ENCODE results near the gene VWA1. TPM values are rescaled to one million over a fixed set of nuclear protein-coding genes. Genes with fewer than 3 reads are reported as not detected.
"Not testable (repeated sequence)": the region's sequence is repeated elsewhere in the genome, so short reads cannot be mapped to it uniquely, and the experiment has no call there.

VWA1 gene
- total RNA-seq, 1 donor from 2014 or later, result 4.7 TPM

DNA sequence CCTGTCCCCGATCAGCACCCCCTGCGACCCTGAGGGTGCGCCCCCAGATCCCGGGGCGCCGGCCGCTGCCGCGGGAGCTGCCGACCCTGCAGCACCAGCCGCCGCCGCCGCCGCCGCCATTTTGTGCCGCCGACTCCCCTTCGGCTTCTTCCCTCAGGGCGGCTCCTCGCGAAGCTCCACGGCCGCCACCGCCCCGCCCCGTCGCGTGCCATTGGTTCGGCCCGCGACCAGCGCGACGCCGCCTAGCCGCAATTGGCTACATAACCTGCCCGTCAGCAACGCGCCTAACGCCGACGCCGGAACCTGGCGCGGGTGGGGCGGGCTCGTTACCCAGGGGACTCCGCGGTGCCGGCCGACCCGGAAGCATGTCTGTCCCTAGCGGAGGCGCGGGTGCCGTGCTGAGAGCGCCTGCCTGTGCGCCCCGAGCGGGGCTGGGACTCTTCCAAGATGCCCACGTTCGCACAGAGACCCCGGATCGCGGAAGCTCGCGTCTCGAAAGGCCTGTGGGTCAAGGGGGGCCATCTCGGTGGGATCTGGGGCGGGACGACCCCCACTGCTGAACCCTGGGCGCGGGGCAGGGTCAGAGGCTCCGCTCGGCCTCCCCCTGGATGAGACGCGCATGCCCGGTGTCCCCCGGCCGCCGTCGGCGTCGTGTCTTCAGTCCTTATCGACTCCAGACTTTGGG lies 36.2 kb upstream of the VWA1 start, which contains the start of gene CCNL2:
Gene CCNL2 (minus strand): TSS at position 149 of the 685 bp plus-strand sequence. CDS start 29 bp downstream, at position 120.
- peak within 1 kb of the TSS; percentile 95 for H3K4me3 Mint-ChIP-seq (ENCODE audit: low read depth)
- H3K4me1 Mint-ChIP-seq (ENCODE audit: low read depth), result peaks cover 34% of the 10 kb centered on the region
- intact Hi-C loops (cut with micrococcal nuclease), result loop anchor here (1.0 kb wide), 2 partner anchors 8 to 24 kb away; partner anchors contain the start of genes AURKAIP1 and MRPL20
- H3K27me3 Mint-ChIP-seq (ENCODE audit: low read depth), result no peaks in the 10 kb centered on the region
- no peaks in the 10 kb centered on the region for H3K9me3 Mint-ChIP-seq
- DNase-seq (ENCODE audit: low spot score), result peak; percentile 100
- H3K36me3 Mint-ChIP-seq (ENCODE audit: low read depth), result peaks cover 72% of the 10 kb centered on the region
- peak within 1 kb of the TSS; percentile 89 for H3K27ac Mint-ChIP-seq

DNA sequence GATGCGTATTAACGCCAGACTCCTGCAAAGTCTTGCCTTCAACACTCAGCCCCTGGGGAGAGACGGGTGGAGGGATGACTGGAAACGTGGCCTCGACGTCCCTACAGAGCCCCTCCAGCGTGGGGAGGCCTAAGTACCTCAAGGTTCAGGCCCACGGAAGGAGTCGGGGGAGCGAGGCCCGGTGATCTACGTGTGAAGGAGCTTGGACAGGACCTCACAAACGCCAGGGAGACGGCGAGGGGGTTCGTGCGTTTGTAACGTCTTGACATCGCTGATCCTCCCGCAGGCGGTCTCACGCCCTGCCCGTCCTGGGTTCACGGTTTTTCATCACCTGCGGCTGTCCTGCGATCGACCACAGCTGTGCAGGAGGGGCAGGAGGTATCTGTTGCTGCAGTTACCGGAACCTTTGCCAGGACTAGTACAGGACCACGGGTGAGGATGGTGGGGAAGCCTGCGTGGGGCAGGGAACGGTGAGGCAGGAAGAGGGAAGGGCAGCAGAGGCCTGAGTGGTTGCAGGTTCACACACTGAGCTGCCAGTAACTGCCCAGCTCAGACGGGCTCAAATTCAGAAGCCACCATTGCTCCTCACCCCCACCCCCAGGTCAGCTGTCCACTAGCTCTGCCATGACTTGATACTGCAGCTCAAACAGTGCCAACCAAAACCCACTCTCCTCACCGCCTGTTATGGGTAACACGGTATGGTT lies 35.5 kb upstream of the VWA1 start:
- no peak for DNase-seq (ENCODE audit: low spot score)
- no peaks in the 10 kb centered on the region for H3K9me3 Mint-ChIP-seq
- H3K27ac Mint-ChIP-seq, result peak overlapping the region; percentile 74
- peak overlapping the region; percentile 90 for H3K4me3 Mint-ChIP-seq (ENCODE audit: low read depth)
- peaks cover 72% of the 10 kb centered on the region for H3K36me3 Mint-ChIP-seq (ENCODE audit: low read depth)
- H3K27me3 Mint-ChIP-seq (ENCODE audit: low read depth), result no peaks in the 10 kb centered on the region
- H3K4me1 Mint-ChIP-seq (ENCODE audit: low read depth), result peaks cover 34% of the 10 kb centered on the region
- intact Hi-C loops (cut with micrococcal nuclease), result loop anchor here (1.0 to 10.0 kb wide), 3 partner anchors 7 to 1155 kb away; partner anchors contain the start of genes AURKAIP1, MRPL20 and TNFRSF14

DNA sequence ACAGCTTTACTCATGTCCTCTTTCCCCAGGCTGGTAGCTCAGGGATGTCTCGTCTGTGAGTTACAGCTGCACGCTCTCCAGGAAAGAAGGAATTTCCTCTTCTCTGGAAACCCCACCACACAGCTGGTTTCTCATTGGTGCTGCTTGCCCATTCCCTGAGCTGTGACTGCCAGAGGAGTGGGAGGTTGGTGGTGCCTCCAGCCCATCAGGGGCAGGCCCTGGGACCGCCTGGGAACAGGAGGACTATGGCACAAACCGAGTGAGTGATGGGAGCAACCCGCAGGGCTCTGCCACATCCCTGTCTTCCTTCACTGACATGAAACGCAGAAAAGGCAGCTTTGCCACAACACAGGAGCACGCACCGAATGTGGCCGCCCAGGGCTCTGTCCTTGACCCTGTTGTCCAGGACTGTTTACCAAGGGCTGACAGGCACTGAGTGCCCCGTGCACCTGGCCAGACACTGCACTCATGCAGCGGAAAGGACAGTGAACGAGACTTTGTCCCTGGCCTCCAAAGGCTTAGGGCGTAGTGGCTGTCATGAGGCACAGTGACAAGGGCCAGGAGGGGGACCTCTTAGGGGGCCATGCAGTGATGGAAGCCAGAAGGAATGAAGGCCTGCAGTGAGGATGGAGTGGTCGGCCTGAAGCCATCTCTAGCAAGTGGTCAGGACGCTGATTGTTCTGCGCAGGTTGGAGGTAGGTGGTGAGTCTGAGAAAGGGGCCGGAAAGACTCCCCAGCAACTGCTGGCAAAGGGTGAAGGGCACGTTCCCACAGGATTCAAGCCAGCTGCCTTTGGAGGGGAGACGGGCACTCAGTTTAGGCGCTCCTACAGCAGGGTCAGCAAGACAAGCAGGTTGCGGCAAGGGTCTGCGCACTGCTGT lies 34.7 kb upstream of the VWA1 start:
- Mint-ChIP-seq H3K27ac (peak overlapping the region; percentile 74), H3K27me3 (ENCODE audit: low read depth) (no peaks in the 10 kb centered on the region), H3K4me3 (ENCODE audit: low read depth) (peak overlapping the region; percentile 90), H3K9me3 (no peaks in the 10 kb centered on the region), H3K4me1 (ENCODE audit: low read depth) (peaks cover 34% of the 10 kb centered on the region), H3K36me3 (ENCODE audit: low read depth) (peaks cover 72% of the 10 kb centered on the region)
- DNase-seq (ENCODE audit: low spot score), result no peak
- intact Hi-C loops (cut with micrococcal nuclease), result loop anchor here (10.0 kb wide), 1 partner anchor 1154 kb away; the partner anchor contains the start of gene TNFRSF14

DNA sequence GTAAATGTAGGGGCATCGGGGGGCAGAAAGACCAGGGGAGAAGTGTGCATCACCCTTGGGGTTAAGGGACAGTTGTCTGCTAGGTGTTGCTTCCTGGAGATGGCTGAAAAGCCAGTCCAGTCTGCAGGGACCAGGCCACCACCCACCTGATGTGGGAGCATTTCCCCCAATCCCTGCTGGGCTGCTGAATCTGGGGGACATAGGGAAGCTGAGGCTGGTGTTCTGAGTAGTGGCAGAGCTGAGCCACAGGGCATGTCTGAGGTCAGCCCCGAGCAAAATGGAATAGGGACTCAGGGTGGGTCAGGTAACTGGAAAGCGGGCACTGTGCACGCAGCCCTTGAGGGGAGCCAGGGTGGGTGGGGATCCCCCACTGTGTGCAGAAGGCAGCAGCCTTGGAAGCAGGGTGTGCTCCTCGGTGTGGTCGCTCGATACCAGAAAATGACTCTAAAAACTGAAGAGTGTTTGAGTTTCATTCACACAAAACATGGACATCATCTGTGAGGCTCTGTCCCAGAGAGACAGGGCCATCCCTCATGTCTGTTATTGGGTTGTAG lies 34.0 kb upstream of the VWA1 start:
- intact Hi-C loops (cut with micrococcal nuclease), result loop anchor here (10.0 kb wide), 1 partner anchor 1153 kb away; the partner anchor contains the start of gene TNFRSF14
- Mint-ChIP-seq H3K9me3 (no peaks in the 10 kb centered on the region), H3K27me3 (ENCODE audit: low read depth) (no peaks in the 10 kb centered on the region), H3K4me1 (ENCODE audit: low read depth) (peaks cover 37% of the 10 kb centered on the region), H3K27ac (peak overlapping the region; percentile 16), H3K36me3 (ENCODE audit: low read depth) (peaks cover 77% of the 10 kb centered on the region), H3K4me3 (ENCODE audit: low read depth) (peak overlapping the region; percentile 56)
- DNase-seq (ENCODE audit: low spot score), result no peak

DNA sequence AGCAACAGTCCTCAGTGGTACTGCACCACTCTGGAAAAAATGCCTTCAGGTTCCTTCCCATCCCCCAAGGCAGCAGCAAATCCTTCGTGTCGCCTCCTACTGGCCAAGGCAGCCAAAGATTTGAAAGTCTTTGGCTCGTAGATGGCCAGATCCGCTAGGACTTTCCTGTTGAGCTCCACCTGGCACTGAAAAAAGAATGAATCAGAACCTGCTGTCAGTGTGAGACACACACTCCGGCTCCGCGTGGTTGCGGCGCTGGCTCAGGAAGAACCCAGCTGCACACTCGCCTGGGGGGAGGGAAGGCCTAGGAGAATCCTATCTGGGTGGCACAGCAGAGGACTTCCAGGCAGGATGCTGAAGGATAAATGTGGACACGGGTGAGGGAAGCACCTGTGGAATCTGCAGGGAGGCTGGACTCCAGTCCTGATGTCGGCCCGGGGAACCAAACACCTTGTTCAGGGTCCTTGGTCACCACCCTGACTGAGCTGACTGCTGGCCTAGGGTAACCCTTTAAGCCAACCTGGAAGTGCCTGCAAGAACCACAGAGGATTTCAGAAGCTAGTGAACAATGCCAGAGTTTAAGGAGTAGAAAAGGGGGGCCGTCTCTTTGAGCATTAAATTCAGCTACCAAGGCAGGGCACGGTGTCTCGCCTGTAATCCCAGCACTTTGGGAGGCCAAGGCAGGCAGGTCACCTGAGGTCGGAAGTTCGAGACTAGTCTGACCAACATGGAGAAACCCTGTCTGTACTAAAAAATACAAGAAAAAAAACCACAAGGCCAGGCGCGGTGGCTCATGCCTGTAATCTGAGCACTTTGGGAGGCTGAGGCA lies 33.2 kb upstream of the VWA1 start:
- peak overlapping the region; percentile 60 for H3K27ac Mint-ChIP-seq
- no peaks in the 10 kb centered on the region for H3K27me3 Mint-ChIP-seq (ENCODE audit: low read depth)
- H3K36me3 Mint-ChIP-seq (ENCODE audit: low read depth), result peaks cover 81% of the 10 kb centered on the region
- intact Hi-C loops (cut with micrococcal nuclease), result loop anchor here (10.0 kb wide), 1 partner anchor 1153 kb away; the partner anchor contains the start of gene TNFRSF14
- H3K9me3 Mint-ChIP-seq, result no peaks in the 10 kb centered on the region
- peak overlapping the region; percentile 56 for H3K4me3 Mint-ChIP-seq (ENCODE audit: low read depth)
- DNase-seq (ENCODE audit: low spot score), result no peak
- H3K4me1 Mint-ChIP-seq (ENCODE audit: low read depth), result peaks cover 37% of the 10 kb centered on the region

DNA sequence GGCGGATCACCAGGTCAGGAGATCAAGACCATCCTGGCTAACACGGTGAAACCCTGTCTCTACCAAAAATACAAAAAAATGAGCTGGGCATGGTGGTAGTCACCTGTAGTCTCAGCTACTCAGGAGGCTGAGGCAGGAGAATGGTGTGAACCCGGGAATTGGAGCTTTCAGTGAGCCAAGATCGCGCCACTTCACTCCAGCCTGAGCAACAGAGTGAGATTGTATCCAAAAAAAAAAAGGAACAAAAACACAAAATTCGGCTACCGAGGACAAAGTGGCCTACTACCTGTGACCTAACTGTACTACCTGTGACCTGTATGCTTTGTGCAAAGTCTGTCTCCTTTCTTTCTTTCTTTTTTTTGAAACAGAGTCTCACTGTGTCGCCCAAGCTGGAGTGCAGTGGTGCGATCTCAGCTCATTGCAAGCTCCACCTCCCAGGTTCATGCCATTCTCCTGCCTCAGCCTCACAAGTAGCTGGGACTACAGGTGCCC lies 32.5 kb upstream of the VWA1 start:
- H3K9me3 Mint-ChIP-seq; H3K27me3 Mint-ChIP-seq (ENCODE audit: low read depth); H3K27ac Mint-ChIP-seq; H3K4me3 Mint-ChIP-seq (ENCODE audit: low read depth); DNase-seq (ENCODE audit: low spot score): not testable (repeated sequence)
- Mint-ChIP-seq H3K36me3 (ENCODE audit: low read depth) (peaks cover 78% of the 10 kb centered on the region), H3K4me1 (ENCODE audit: low read depth) (peaks cover 33% of the 10 kb centered on the region)
- intact Hi-C loops (cut with micrococcal nuclease), result loop anchor here (10.0 kb wide), 1 partner anchor 1152 kb away; the partner anchor contains the start of gene TNFRSF14

DNA sequence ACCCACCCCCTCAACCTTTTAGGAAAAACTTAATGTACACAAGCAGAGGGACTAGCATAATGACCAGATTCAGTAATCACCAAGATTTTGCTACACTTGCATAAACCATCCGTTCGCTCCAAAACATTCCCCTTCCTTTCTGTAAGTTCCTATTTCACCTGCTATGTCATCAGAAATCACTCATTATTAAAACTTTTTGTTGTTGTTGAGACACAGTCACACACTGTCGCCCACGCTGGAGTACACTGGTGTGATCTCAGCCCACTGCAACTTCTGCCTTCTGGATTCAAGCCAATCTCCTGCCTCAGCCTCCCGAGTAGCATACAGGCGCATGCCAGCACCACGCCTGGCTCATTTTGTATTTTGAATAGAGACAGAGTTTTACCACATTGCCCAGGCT lies 31.8 kb upstream of the VWA1 start:
- peaks cover 76% of the 10 kb centered on the region for H3K36me3 Mint-ChIP-seq (ENCODE audit: low read depth)
- no peak overlapping the region for H3K27ac Mint-ChIP-seq
- H3K9me3 Mint-ChIP-seq, result no peaks in the 10 kb centered on the region
- no peak for DNase-seq (ENCODE audit: low spot score)
- H3K4me3 Mint-ChIP-seq (ENCODE audit: low read depth), result peak overlapping the region; percentile 4
- peaks cover 33% of the 10 kb centered on the region for H3K4me1 Mint-ChIP-seq (ENCODE audit: low read depth)
- intact Hi-C loops (cut with micrococcal nuclease), result loop anchor here (10.0 kb wide), 1 partner anchor 1151 kb away; the partner anchor contains the start of gene TNFRSF14
- H3K27me3 Mint-ChIP-seq (ENCODE audit: low read depth), result no peaks in the 10 kb centered on the region

DNA sequence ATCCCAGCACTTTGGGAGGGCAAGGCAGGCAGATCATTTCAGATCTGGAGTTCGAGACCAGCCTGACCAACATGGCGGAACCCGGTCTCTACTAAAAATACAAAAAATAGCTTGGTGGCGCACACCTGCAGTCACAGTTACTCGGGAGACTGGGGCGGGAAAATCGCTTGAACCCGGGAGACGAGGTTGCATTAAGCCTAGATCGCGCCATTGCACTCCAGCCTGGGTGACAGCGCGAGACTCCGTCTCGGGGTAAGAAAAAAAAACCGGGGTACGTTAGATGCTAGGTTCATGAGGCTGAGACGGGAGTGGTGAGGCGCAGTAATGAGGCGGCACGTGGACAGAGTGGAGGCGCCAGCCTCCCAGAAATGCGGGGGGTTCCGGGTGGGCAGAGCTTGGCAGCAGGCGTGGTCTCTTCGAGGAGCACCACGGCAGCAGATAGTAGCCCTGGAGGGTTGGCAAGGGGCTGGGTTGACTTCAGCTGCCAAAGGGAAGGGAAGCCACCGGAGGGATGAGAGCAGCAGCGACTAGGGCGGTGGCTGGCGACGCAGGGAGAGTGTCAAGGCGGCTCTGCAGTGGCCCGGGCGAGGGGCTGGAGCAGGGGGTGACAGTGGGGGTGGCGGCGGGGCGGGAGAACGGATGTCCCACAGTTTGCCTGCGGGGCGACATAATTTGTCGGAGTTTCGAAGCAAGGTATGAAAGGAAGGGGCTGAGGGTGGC lies 29.2 kb upstream of the VWA1 start:
- no peak for DNase-seq (ENCODE audit: low spot score)
- Mint-ChIP-seq H3K36me3 (ENCODE audit: low read depth) (peaks cover 69% of the 10 kb centered on the region), H3K27me3 (ENCODE audit: low read depth) (no peaks in the 10 kb centered on the region), H3K9me3 (no peaks in the 10 kb centered on the region), H3K27ac (peak overlapping the region; percentile 77), H3K4me1 (ENCODE audit: low read depth) (peaks cover 26% of the 10 kb centered on the region), H3K4me3 (ENCODE audit: low read depth) (peak overlapping the region; percentile 87)
- intact Hi-C loops (cut with micrococcal nuclease), result loop anchor here (2.0 to 10.0 kb wide), 3 partner anchors 36 to 1149 kb away; partner anchors contain the start of genes ATAD3B and TNFRSF14

DNA sequence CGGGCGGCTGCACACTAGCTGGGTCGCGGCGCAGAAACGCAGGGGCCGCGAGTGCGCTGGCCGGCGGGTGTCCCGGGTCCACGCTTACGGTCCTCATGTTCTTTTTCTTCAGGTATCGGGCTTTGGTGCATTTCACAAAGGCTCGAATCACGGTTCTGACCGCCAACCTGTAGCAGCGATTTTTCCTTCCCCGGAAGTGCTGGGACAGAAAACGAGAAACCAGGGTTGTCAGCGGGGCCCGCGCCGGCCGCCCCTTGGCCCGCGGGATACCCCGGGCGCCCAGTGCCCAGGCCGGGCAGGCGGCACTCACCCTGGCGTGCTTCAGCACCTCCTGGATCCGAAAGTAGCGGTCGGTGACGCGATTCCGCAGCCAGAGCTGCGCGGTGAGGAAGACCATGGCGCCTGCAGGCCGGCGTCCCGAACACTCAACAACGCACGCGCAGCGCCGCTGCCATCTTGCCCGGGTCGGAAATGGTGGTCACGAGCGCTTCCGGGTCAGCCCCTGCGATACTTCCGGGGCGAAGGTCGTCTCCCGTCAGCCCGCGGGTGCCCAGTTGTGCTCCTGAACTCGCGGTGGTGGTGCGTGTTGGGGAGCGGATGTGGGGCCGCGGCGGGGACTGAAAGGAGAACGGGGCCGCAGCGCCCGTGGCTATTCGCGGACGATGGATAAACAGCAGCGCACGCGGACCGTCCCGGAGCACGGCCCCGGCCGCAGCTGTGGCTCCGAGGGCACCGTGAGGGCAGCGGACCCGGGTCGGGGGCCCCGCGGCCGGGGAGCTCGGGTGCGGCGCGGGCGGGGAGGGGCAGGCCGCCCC lies 28.5 kb upstream of the VWA1 start, which contains the start of gene MRPL20:
Gene MRPL20 (minus strand): TSS at position 473 of the 815 bp plus-strand sequence. CDS start 76 bp downstream, at position 397.
- Mint-ChIP-seq H3K9me3 (no peaks in the 10 kb centered on the region), H3K4me1 (ENCODE audit: low read depth) (peaks cover 23% of the 10 kb centered on the region), H3K27ac (peak within 1 kb of the TSS; percentile 89), H3K36me3 (ENCODE audit: low read depth) (peaks cover 61% of the 10 kb centered on the region), H3K4me3 (ENCODE audit: low read depth) (peak within 1 kb of the TSS; percentile 88), H3K27me3 (ENCODE audit: low read depth) (no peaks in the 10 kb centered on the region)
- peak; percentile 96 for DNase-seq (ENCODE audit: low spot score)
- intact Hi-C loops (cut with micrococcal nuclease), result loop anchor here (1.0 to 10.0 kb wide), 5 partner anchors 8 to 1148 kb away; partner anchors contain the start of genes ATAD3B, AURKAIP1, CCNL2 and TNFRSF14
